Loucy (cell line): ENCODE measurements around the gene ASB14.
"Not testable (repeated sequence)": the region's sequence is repeated elsewhere in the genome, so short reads cannot be mapped to it uniquely, and the experiment has no call there.

Experiments
- EZH2phosphoT487 ChIP-seq: fragments of 200-600 bp; IDR thresholded peaks from 2 replicates; pipeline ENCODE4 v1.6.1; 2018; ENCODE audit warnings: antibody characterized with exemption, mild to moderate bottlenecking, moderate library complexity, borderline replicate concordance
- TF ChIP-seq, protein P1 (sequence below): fragments of 200-600 bp; sonication (generic); conservative IDR thresholded peaks from 2 replicates; pipeline ENCODE4 v1.5.1; 2014; ENCODE audit warnings: mild to moderate bottlenecking, antibody characterized with exemption, low read length

DNA sequence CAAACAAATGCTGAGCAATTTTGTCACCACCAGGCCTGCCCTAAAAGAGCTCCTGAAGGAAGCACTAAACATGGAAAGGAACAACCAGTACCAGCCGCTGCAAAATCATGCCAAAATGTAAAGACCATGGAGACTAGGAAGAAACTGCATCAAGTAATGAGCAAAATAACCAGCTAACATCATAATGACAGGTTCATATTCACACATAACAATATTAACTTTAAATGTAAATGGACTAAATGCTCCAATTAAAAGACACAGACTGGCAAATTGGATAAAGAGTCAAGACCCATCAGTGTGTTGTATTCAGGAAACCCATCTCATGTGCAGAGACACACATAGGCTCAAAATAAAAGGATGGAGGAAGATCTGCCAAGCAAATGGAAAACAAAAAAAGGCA is 34.0 kb upstream of the ASB14 start:
- TF ChIP-seq, protein P1, sequence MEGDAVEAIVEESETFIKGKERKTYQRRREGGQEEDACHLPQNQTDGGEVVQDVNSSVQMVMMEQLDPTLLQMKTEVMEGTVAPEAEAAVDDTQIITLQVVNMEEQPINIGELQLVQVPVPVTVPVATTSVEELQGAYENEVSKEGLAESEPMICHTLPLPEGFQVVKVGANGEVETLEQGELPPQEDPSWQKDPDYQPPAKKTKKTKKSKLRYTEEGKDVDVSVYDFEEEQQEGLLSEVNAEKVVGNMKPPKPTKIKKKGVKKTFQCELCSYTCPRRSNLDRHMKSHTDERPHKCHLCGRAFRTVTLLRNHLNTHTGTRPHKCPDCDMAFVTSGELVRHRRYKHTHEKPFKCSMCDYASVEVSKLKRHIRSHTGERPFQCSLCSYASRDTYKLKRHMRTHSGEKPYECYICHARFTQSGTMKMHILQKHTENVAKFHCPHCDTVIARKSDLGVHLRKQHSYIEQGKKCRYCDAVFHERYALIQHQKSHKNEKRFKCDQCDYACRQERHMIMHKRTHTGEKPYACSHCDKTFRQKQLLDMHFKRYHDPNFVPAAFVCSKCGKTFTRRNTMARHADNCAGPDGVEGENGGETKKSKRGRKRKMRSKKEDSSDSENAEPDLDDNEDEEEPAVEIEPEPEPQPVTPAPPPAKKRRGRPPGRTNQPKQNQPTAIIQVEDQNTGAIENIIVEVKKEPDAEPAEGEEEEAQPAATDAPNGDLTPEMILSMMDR, result not testable (repeated sequence)
- not testable (repeated sequence) for TF ChIP-seq EZH2phosphoT487
